Activated naive CD8-positive, alpha-beta T cell treated with anti-CD3 and anti-CD28 coated beads, Interleukin-2, amount 50 U/mL, for 16 hours (primary cell): Measurements from ENCODE around the gene SHISA6.
"Not testable (repeated sequence)": the region's sequence is repeated elsewhere in the genome, so short reads cannot be mapped to it uniquely, and the experiment has no call there.

Source experiments
- DNase-seq: peaks from one replicate; pipeline ENCODE4 v3.0.0-alpha.2; 2020; ENCODE audit warnings: low read depth, low spot score

The SHISA6 gene

DNA sequence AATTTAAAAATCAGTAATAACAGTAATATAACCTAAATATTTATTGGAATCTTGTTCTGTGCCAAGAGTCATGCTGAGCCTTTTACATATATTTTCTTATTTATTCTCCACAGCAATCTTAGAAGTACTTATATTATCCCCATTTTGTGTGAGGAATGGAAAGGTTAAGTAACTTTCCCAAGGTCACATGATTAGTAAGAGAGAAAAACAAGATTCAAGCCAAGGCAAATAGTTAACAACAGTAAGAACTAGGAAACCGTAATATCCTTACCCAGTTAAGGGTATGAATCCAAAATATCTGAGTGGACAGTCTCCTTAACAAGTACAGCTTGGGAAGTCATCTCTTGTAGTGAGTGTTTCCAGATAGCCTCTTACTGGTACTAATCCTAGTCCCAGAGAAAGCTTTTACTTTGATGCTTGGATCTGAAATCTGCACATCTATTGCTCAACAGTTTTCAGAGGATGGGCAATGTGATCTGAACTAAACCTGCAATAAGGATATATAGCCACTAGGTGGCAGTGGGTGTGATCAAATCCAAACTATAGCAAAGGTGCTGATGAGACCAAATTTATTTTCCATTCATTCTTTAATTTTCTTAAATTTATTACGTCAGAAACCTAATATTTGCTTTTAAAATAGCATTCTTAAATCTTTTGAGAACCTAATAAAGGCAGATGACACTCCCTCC, 23.3 kb downstream of the SHISA6 start:
- DNase-seq, result no peak

DNA sequence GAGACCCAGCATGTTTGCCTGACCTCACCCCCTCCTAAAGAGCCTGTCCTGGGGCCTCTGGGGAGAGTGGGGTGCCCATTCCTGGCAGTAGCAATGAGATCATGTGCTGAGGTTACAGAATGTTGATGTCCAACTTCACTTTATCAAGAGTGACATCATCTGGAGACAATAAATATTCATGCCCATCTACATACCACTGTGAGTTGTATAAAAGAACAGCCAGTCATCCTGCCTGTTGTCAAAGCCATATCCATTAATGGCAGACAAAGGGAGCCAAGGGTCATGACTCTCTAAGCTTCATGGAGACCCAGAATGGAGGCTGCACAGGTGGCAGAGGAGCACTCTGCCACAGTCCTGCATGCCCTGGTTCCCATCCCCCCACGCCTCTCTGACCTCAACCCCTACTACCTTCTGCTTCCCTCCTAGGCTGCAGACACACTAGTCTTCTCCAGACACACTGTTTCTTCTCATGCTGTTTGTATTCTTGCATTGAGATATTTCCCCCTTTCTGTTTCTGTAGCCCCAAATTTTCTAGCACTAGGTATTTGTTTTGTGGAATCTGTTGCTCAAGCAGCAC, 27.1 kb downstream of the SHISA6 start:
- DNase-seq, result no peak

DNA sequence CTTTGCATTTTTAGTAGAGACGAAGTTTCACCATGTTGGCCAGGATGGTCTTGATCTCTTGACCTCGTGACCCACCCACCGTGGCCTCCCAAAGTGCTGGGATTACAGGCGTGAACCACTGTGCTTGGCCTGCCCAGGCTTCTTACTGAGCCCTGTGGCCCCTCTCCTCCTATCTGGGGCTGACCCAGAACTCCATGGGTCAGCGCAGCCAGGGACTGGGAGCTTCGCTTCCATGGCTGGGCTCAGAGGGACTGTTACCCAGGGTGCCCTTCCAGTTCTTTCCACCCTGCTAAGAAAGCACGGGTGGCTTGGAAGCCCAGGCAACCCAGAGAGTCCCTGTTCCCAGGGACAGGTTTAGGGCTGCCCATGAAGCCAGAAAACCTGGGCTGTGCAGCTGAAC, 28.2 kb downstream of the SHISA6 start:
- DNase-seq, result no peak

DNA sequence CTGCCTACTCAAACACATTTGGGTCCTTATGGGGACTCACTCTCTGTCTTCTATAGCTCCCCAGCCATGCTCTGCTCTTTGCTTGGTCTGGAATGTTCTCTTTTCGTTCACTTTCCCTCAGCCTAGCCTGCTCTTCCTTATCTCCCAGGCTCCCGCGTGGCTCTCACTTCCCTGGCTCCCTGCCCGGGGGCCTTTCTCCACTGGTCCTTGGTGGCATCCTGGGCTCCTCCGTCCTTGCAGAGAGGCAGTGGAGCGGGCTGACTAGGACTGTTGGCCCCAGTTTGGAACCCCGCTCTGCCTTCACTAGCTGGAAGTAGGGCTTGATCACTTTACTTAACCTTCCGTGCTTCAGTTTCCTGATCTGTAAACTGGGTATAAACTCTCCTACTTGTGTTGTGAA, 31.2 kb downstream of the SHISA6 start:
- DNase-seq, result no peak

DNA sequence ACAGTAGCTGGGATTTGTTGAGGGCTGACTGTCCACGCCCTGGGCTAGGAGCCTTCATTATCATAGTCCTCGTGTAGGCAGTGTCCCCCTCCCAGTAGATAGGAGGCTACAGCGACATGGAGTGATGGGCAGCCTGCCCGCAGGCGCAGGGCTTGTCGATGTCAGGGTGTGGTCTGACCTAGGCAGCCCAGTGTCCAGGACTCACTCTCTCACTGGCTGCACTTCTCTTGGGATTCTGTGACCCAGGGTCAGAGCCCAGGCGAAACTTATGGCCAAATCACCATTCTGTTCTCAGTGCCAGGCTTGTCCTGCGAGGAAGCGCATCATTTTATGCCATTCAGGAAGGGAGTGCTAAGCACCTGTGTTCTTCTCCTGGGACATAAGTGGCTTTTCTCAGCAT, 32.6 kb downstream of the SHISA6 start:
- no peak for DNase-seq

DNA sequence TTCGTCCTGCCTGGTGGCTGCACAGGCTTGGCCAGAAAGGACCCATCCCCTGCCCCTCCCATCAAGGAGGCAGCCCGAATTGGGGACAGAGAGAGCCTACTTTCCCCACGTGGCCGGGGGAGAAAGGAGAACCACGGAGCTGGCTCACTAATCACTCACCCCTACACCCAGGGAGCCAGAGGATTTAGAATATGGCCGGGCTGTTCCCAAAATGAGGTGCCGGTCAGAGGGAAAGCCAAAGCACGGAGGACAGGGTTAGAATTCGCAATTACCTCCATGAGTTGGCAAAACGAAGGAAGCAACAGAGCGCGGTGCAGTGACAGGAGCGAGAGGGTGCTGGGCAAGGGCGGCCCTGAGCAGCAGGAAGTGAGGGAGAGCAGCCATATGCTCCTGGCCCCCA, 33.1 kb downstream of the SHISA6 start:
- no peak for DNase-seq

DNA sequence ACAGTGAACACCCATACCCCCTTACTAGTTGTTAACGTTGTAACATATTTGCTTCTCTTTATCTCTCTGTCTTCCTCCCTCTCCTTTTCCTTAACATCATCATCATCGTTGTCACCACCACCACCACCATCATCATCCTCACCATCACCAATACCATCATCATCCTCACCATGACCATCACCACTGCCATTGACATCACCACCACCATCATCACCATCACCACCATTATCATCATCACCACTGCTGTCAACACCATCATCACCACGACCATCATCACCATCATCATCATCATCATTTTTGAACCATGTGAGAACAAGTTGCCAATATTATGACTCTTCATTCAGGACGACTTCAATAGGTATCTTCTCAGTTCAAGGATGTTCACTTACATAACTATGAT, 35.5 kb downstream of the SHISA6 start:
- DNase-seq, result no peak

DNA sequence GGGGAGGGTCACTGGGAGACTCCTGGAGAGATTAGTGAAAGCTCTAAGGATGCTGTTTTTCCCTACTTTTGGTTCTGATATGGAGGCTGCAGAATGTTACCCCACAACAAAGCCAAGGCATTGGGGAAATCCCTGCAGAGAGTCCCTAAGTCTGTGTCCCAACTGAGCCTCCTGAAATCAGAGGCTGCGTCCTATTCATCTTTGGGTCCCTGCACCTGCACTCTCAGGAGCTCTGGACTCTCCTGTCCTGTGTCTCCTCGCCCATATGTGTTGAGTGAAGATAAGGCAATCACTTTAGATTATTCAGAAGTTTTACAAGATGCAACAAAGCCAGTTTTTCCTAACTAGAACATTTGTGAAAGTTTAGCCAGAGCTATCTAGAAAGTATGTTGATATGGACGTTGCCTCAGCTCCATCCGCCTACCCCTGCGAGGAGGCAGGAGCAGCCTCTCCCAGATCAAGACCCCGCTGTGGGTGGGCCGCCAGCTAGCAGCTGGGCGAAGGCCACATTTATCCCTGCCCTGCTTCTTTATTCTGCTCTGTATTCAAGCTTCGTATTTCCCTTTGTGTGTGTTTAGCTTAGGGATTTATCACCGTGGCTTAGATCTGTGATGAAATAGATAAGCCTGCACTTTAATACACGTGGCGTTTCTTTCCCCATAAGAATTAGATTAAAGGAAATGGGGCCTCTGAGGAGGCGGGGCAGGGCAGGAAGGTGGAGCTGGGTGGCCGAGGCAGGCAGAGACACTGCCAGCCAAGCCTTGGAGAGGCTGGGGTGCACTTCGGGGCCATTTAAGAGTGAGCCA, 37.4 kb downstream of the SHISA6 start:
- no peak for DNase-seq

DNA sequence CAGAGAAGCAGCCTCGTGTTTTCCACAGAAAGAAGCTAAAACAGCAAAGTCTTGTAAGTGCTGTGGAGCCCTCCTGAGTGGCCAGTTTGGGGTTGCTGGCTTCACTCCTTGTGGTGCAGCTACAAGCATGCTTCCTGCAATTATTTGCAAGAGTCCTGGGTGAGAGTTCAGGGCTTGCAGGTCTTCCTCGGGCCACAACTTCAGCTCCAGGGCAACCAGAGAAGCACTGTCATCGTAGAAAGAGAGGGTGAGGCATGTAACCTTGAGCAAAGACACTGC, 37.9 kb downstream of the SHISA6 start:
- DNase-seq, result no peak

DNA sequence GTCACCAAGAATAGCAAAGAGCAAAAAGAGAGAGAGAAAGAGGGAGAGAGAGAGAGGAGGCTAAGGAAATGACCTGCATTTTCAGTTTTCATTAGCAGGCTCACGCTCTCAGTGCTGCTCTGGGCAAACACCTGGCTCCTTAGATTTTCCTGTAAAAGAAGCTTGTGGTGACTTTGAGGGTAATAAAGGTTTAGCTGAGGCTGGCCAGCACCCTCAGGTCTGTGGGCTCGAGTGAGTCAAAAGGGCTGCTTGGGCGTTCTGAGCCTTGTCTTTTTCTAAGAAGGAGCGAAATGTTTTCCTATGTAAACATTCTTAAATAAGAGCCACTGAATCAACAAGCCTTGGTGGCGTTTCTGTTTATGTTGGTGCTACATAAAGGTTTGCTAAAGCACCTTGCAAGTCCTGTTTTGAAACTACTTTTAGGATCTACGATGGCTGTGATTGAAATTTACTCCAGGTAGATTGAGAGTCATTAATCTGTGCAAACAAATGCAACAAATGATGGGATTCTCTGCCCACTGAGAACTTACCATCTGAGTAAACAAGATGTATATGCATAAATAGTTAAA, 38.8 kb downstream of the SHISA6 start:
- no peak for DNase-seq

DNA sequence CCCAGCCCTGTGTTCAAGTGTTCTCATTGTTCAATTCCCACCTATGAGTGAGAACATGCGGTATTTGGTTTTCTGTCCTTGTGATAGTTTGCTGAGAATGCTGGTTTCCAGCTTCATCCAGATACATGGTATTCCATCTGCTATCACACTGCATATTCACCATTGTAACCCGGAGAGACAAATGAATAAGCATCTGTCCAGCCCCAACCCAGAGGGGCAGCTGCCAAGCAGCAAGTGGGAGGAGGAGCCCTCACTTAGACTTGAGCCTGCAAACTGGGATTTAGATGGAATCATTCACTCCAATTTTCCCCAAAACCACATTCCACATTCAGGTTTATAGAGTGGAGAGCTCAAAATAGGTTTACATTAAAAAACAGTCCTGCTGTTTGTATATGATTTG, 41.6 kb downstream of the SHISA6 start:
- no peak for DNase-seq

DNA sequence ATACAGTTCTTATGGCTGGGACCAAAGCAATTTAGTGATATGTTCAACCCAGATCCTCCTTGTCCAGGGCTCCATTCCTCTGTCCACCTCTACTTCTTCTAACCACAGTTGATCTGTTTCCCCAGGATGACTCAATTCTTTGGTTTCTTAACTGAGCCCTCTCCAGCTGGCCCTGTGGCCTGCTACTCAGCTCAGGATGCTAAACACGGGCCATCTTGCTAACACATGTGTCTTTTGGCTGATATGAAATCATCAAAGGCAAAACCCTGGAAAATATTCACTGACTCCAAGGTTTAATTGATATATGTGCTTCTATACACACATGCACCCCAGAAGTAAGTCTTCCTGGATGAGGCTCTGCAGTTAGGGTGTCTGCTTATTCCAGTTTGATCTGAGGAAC, 43.8 kb downstream of the SHISA6 start:
- DNase-seq, result no peak

DNA sequence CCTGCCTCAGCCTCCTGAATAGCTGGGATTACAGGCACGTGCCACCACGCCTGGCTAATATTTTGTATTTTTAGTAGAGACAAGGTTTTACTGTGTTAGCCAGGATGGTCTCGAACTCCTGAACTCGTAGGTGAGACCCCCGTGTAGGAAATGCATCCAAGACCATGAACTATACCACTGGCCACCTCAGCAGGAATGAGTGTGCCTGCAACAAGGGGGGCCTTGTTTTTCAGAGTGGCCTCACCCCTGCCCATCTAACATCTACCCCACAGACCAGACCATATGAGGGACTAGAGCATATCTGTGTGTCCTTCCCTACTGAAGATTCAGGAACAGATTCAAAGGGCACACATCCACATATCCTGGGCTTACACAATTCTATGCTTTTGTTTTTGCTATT, 44.9 kb downstream of the SHISA6 start:
- no peak for DNase-seq

DNA sequence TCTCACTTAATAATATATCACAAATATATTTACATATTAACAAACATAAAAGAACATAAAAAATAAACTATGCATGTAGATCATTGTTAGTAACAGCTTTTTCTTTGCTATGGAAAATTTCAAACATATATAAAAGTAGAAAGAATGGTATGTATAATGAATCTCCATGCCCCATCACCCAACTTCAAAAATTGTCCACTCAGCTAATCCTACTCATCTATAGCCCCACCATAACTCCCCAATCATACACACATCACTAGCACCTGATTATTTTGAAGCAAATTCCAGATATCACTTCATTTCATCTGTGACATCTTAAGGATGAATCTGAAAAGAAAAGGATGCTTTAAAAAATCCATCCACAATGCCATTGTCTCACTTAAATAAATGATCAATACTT, 46.8 kb downstream of the SHISA6 start:
- no peak for DNase-seq

DNA sequence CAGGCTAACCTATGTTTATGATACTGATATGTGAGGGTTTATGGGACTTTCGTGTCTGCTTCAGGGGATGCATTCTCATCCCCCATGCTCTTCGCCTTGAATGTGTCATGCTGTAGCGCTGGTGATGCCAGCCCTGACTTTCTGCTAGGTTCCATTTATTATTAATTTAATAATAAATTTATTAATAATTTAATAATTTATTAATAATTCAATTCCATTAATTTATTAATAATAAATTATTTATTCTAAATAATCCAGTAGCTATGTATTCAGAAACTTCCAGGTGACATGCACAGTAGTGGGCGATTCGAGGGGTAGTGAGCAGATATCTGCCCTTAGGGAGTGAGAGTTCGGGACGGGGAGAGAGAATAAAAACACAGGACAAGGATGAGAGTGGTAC, 49.8 kb downstream of the SHISA6 start:
- no peak for DNase-seq

DNA sequence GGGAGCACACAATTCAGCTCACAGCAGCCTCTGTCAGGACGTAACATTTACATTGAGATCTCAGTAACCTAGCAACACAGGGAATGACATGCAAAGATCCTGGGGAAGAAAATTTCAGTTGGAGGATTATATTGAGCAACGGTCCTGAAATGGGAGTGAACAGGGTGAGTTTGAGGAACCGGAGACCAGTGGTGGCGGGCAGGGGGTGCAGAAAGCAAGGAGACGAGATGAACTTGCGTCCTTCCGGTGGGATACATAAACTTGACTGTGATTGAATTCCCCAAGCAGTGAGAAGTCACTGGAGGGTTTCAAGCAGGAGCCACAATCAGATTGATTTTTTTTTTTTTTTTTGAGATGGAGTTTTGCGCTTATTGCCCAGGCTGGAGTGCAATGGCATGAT, 51.5 kb downstream of the SHISA6 start:
- DNase-seq, result no peak

DNA sequence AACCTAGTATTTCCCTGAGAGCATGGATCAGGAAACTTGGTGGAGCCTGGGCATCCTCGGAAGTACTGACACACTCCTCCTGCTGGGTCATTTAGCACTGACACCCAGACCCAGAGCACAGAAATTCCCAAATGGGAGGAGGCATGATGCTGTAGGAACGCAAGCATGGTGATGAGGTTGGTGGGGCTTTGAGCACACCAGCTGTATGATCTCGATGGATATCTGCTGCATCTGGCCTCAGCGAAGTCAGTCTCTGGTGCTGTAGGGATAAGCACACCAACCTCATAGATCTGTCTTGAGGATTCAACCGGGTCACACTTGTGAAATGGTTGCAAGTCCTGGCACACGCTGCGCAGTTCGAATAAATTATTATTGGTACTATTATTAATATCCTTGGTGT, 52.5 kb downstream of the SHISA6 start:
- DNase-seq, result no peak

DNA sequence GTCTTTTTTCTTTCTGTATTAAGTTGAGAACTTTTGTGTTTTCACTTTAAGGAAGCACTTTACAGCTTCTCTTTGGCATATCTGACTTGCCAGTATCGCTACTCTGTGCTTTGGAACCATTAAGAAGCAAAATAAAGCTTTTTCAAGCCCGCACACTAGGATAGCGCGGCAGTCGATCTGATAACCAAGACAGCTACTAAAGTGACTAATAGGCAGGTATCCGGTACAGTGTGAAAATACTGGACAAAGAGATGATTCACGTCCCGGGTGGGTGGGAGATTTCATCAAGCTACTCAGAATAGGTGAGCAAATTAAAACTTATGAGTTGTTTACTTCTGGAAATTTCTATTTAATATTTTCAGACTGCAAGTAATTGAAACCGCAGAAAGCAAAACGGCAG, 53.8 kb downstream of the SHISA6 start:
- no peak for DNase-seq

DNA sequence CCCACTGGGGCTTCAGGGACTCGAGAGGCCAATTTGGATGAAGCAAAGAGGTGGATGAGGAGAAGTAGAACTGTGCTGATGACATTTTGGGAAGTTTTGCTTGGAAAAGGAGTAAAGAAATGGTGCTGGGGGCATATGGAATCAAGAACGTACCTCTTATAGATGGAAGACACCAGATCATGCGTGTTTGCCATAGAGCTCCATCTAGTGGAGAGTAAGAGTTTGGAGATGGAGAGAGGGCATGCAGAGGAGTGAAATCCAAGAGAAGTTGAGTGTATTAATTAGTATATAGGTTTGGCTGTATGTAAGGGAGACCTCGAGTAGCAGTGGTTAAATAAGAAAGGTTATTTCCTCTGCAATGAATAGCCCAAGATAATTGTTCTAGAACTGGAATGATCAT, 56.0 kb downstream of the SHISA6 start:
- DNase-seq, result no peak

DNA sequence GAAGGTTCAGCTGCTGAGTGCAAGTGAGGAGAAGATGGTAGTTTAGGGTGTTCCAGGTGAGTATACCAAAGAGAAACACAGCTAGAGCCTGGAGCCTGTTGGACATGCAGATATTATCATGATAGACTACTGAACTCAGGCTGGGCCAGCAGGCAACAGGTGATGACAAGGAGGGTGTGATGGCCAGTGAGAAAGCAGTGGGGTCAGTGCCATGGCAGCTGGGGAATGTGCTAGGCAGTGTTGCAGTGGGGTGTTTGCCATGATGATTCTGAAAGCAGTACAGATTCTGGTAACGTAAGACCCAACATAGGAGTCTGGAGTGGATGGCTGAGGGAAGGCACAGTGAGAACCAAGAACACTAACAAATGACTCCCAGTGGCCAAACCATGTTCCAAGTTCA, 57.4 kb downstream of the SHISA6 start:
- no peak for DNase-seq

DNA sequence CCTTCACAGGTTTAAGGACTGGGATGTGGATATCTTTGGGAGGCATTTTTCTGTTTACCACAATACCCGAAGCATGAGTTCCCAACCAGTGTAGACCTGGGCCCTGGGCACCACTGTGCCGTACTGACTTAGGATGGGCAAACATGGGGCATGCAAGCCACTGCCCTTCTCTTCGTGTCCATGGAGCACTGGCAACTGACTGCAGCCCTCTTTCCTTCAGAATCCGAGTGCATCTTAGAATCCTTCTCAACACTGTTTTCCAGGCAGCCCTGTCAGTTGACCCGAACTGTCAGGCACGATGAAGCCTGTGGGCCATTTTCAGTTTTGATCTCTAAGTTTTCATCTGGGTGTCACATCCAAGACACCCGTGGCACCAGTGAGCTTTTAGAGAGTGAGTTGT, 59.2 kb downstream of the SHISA6 start:
- DNase-seq, result no peak

DNA sequence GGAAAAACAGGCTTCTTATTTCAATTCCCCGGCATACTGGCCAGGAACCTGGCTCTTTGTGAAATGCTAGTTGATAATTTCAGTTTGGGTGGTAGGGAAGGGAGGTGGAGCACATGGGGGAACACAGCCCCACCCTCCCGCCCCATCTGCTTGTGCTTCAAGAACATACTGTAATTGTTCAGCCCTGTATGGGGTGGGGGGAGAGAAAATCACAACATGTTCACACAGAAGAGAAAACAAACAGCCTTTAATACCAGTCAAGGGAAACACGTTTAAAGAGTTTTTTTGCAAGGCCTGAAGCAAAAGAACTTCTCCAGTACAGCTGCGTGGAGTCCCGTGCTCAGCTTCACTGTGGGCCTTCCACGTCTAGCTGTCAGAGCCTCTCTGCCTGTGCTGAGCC, 59.7 kb downstream of the SHISA6 start:
- DNase-seq, result no peak

DNA sequence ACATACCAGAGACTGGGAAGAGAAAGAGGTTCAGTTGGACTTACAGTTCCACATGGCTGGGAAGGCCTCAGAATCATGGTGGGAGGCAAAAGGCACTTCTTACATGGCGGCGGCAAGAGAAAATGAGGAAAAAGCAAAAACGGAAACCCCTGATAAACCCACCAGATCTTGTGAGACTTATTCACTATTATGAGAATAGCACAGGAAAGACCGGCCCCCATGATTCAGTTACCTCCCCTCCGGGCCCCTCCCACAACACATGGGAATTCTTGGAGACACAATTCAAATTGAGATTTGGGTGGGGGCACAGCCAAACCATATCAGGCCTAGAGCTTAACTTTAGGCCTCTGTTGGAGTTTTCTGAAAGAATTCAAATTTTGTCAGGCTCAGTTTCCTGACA, 60.9 kb downstream of the SHISA6 start:
- not testable (repeated sequence) for DNase-seq
